BJ (cell line): ENCODE results near the gene TWF2. TPM values are rescaled to one million over a fixed set of nuclear protein-coding genes. Genes with fewer than 3 reads are reported as not detected.
A peak's percentile ranks its signal among the peaks of the same experiment; 100 is the strongest.
"Not testable (repeated sequence)": the region's sequence is repeated elsewhere in the genome, so short reads cannot be mapped to it uniquely, and the experiment has no call there.

Source experiments
- CTCF ChIA-PET: fragments of 350-600 bp; formaldehyde crosslinking; extraction: SDS; loops from one replicate; lab custom pipeline; 2021; ENCODE audit warnings: antibody characterized with exemption, inconsistent platforms; lab: Yijun Ruan, JAX
- POLR2A ChIA-PET: fragments of 300-600 bp; sonication (Branson Sonifier 250); formaldehyde crosslinking; extraction: SDS; loops from one replicate; lab custom pipeline; 2021; ENCODE audit warnings: antibody characterized with exemption; lab: Charles Lee
- DNase-seq: peaks from one replicate; pipeline ENCODE4 v3.0.0-alpha.2; 2011; ENCODE audit warnings: low read depth
- H3K27me3 ChIP-seq: 2 replicates; pipeline ENCODE4 v1.6.0; 2011; ENCODE audit warnings: low read length; ENCODE audit not compliant: control insufficient read depth, insufficient read depth
- H3K36me3 ChIP-seq: 2 replicates; pipeline ENCODE4 v1.5.1; 2011; ENCODE audit warnings: low read length; ENCODE audit not compliant: control insufficient read depth, insufficient read depth
- H3K4me3 ChIP-seq: 2 replicates; pipeline ENCODE4 v1.5.1; 2011; ENCODE audit warnings: low read depth, mild to moderate bottlenecking, control low read depth, low read length
- polyA minus RNA-seq: library from RNA; depleted of rRNA, polyadenylated mRNA; stranded (reverse); fragments of >200 nt; gene quantifications from 2 replicates; pipeline ENCODE4 v1.2.3, GENCODE V29; 2011; rRNA and poly(A)+ RNA removed
- polyA plus RNA-seq: library from polyadenylated mRNA; depleted of rRNA; stranded (reverse); fragments of >200 nt; gene quantifications from 2 replicates; pipeline ENCODE4 v1.2.3, GENCODE V29; 2011; rRNA removed
- TF ChIP-seq, protein P1 (sequence below): IDR thresholded peaks from 2 replicates; pipeline ENCODE4 v1.5.1; 2011; ENCODE audit warnings: low read depth, mild to moderate bottlenecking, control low read depth, inconsistent platforms, low read length, moderate library complexity; ENCODE audit not compliant: insufficient read depth

Gene TWF2
- polyA plus RNA-seq: 109 and 205 TPM in 2 replicates
- 61.2 and 85.8 TPM in 2 replicates for polyA minus RNA-seq

DNA sequence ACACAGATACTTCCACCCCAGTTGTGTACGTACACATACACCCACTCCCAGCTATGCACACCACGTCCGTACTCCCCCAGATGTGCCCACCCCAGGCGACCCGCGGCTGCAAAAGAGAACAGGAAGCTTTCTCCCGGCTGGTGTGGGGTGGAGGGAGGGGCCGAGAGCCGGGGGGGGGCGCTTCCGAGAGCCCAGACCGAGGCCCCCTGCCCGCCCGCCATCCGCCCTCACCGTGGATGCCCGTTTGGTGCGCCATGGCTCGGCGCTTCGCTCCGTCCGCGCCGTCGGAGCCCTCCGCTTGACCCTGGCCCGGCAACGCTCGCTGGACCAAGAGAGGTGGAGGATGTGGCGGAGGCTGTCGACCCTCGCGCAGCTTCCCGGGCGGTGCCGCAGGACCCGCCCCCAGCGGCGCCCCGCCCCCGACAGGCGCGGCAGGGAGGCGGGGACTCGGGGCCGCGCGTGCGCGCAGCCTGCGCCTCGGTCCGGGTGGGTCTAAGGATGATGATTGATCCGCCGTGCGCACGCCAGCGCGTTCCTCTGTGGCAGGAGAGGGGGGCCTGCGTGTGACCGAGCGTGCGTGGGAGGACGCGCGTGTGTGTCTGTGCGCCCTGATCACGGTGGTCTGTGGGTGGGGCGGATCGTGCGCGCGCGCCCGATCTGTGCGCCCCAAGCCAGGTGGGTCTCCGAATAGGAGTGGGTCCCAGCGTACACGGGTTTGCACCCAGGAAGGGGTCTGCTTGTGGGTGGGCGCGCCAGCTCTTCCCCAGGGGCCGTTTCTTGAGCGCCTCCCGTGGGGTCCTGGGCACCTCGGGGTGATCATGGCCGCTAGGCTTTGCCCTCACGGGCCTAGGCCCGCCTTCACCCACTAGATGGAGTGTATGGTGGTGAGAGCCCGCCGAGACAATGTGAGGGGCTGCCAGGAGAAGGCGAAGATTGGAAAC is at the start of gene TWF2:
TWF2 (minus strand) TSS at position 398 of the 941 bp plus-strand sequence; CDS start at position 256, 142 bp downstream.
- ChIA-PET CTCF (interaction anchor here (0.6 to 10.7 kb wide), 7 partner anchors 15 to 100 kb away, joined by 3 to 131 read pairs (median 4); partner anchors contain the start of gene TLR9), POLR2A (interaction anchor here (0.9 kb wide), 1 partner anchor 40 kb away, joined by 3 read pairs; the partner anchor contains the start of gene WDR82)
- DNase-seq: no peak
- Histone ChIP-seq H3K4me3 (peak within 1 kb of the TSS; percentile 90), H3K27me3 (no peaks in the 10 kb centered on the region), H3K36me3 (peaks cover 9% of the 10 kb centered on the region)
- TF ChIP-seq, protein P1, sequence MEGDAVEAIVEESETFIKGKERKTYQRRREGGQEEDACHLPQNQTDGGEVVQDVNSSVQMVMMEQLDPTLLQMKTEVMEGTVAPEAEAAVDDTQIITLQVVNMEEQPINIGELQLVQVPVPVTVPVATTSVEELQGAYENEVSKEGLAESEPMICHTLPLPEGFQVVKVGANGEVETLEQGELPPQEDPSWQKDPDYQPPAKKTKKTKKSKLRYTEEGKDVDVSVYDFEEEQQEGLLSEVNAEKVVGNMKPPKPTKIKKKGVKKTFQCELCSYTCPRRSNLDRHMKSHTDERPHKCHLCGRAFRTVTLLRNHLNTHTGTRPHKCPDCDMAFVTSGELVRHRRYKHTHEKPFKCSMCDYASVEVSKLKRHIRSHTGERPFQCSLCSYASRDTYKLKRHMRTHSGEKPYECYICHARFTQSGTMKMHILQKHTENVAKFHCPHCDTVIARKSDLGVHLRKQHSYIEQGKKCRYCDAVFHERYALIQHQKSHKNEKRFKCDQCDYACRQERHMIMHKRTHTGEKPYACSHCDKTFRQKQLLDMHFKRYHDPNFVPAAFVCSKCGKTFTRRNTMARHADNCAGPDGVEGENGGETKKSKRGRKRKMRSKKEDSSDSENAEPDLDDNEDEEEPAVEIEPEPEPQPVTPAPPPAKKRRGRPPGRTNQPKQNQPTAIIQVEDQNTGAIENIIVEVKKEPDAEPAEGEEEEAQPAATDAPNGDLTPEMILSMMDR: peak; percentile 49

DNA sequence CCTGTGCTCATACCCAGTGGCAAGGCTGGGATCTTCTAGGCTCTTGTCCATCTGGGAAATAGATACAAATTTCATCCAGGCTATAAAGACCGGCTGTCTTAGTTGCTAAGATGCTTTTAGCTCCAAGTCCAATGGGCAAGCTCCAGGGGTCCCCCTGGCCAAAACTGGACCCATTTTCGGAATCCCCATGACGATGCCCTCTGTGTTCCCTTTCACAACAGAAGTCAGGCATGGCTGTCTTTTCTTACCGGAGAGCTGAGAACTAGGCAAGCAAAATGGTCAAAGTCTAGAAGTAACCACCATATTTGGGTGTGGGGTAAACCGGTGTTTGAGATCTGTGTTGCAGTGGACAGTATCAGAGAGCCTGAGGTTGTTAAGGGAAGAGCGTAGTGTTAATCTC is 49.7 kb upstream of the TWF2 start:
- no peak for DNase-seq
- Histone ChIP-seq H3K4me3 (peak overlapping the region; percentile 91), H3K27me3 (no peaks in the 10 kb centered on the region), H3K36me3 (peaks cover 16% of the 10 kb centered on the region)
- ChIA-PET CTCF (interaction anchor here (0.7 to 7.3 kb wide), 6 partner anchors 8 to 157 kb away, joined by 3 to 65 read pairs (median 4); partner anchors contain the start of gene WDR82), POLR2A (interaction anchor here (1.6 kb wide), 1 partner anchor 10 kb away, joined by 19 read pairs; the partner anchor contains the start of gene WDR82)
- TF ChIP-seq, protein P1: no peak

DNA sequence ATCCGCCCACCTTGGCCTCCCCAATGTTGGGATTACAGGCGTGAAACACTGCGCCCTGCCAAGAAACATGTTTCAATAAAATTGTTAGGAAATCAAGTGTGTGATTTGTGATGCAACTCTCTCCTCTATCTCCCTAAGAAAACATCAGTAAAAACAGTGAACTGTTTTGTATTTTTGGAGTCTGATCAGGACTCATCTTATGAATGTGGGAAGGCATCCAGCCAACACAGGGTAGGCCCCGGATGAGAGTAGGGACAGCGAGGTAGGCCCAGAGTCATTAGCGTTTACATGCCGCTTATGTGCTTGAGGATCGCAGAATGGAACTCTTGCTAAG is 47.8 kb upstream of the TWF2 start:
- POLR2A ChIA-PET: interaction anchor here (0.6 to 1.0 kb wide), 2 partner anchors 10 to 252 kb away, joined by 3 read pairs; no protein-coding TSS in a partner anchor
- TF ChIP-seq, protein P1: no peak

DNA sequence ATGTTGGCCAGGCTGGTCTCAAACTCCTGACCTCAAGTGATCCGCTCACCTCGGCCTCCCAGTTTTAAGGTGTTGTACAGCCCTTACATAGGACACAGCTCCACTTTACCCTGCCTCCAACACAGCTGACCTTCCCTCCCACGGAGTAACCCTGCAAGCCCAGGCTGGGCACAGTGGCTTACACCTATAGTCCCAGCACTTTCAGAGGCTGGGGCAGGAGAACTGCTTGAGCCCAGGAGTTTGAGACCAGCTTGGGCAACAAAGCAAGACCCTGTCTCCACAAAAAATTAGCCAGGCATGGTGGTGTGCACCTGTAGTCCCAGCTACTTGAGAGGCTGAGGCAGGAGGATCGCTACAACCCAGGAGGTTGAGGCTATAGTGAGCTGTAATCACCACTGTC is 45.1 kb upstream of the TWF2 start:
- H3K36me3 ChIP-seq, H3K4me3 ChIP-seq, H3K27me3 ChIP-seq, DNase-seq, POLR2A ChIA-PET: not testable (repeated sequence)
- CTCF ChIA-PET: interaction anchor here (0.8 to 1.3 kb wide), 4 partner anchors 52 to 69 kb away, joined by 3 read pairs; no protein-coding TSS in a partner anchor

More for the DNA sequence above, 47.8 kb upstream of the TWF2 start:
- no peak for DNase-seq
- peaks cover 6% of the 10 kb centered on the region for H3K36me3 ChIP-seq
- CTCF ChIA-PET: interaction anchor here (1.4 kb wide), 1 partner anchor 9 kb away, joined by 8 read pairs; no protein-coding TSS in a partner anchor
- H3K4me3 ChIP-seq: peak overlapping the region; percentile 91
- H3K27me3 ChIP-seq: no peaks in the 10 kb centered on the region

DNA sequence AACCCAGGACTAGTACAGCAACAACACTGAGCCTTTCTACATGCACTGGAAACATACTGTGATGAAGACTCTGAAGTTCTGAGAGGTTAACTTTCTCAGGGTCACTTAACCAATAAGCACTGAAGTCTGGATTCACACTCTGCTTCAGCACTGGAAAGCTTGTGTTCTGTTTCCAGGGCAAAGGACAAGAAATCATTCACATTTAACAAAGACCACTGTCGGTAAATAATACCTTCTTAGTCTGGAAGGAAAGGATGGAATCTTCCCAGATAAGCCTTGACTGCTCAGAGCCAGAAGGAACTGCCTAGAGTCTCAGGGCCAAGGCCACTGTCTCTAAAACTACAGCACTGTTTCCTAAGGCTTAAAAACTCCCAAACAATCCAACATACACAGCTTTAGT is 44.3 kb upstream of the TWF2 start:
- ChIA-PET POLR2A (no interaction called here), CTCF (interaction anchor here (0.8 to 1.3 kb wide), 3 partner anchors 51 to 70 kb away, joined by 3 read pairs; no protein-coding TSS in a partner anchor)
- H3K27me3 ChIP-seq: no peaks in the 10 kb centered on the region
- H3K4me3 ChIP-seq: no peak overlapping the region
- TF ChIP-seq, protein P1: no peak
- no peak for DNase-seq
- no peaks in the 10 kb centered on the region; the same call in 1 of the 2 replicates for H3K36me3 ChIP-seq
